GM23338 (cell line): ENCODE results near the gene CAMSAP1. TPM values are rescaled to one million over a fixed set of nuclear protein-coding genes. Genes with fewer than 3 reads are reported as not detected.

Experiments
- ATAC-seq: fragments of 200-7000 bp; cut with Tn5 transposase; 3 replicates; pipeline ENCODE4 v1.9.1; 2020
- DNase-seq: peaks from one replicate; pipeline ENCODE4 v3.0.0-alpha.2; 2015; ENCODE audit warnings: low spot score
- H2AFZ ChIP-seq: fragments of 200-600 bp; sonication (generic); 2 replicates; pipeline ENCODE4 v1.8.0; 2016; ENCODE audit warnings: antibody characterized with exemption, mild to moderate bottlenecking, moderate library complexity
- H3F3A ChIP-seq: fragments of 200-600 bp; sonication (generic); replicated peaks from 2 replicates; pipeline ENCODE4 v1.8.0; 2017; ENCODE audit warnings: antibody characterized with exemption, mixed run types, low read depth
- H3K27ac ChIP-seq: fragments of 200-600 bp; sonication (generic); 2 replicates; pipeline ENCODE4 v1.6.1; 2016; ENCODE audit warnings: low read depth
- H3K27me3 ChIP-seq: fragments of 200-600 bp; sonication (generic); 2 replicates; pipeline ENCODE4 v1.8.0; 2016; ENCODE audit warnings: mild to moderate bottlenecking, mixed run types, moderate library complexity; ENCODE audit not compliant: insufficient read depth
- H3K36me3 ChIP-seq: fragments of 200-600 bp; sonication (generic); 2 replicates; pipeline ENCODE4 v1.8.0; 2016; ENCODE audit warnings: mild to moderate bottlenecking; ENCODE audit not compliant: insufficient read depth
- H3K4me1 ChIP-seq: fragments of 200-600 bp; sonication (generic); 2 replicates; pipeline ENCODE4 v1.8.0; 2016; ENCODE audit warnings: mild to moderate bottlenecking, moderate library complexity; ENCODE audit not compliant: insufficient read depth
- H3K4me2 ChIP-seq: fragments of 200-600 bp; sonication (generic); 2 replicates; pipeline ENCODE4 v1.7.1; 2017; ENCODE audit warnings: mixed run types
- H3K4me3 ChIP-seq: fragments of 200-600 bp; sonication (generic); 2 replicates; pipeline ENCODE4 v1.6.1; 2016; ENCODE audit warnings: mixed run types
- H3K79me2 ChIP-seq: fragments of 200-600 bp; sonication (generic); replicated peaks from 2 replicates; pipeline ENCODE4 v1.8.0; 2017; ENCODE audit warnings: mild to moderate bottlenecking; ENCODE audit not compliant: insufficient read depth
- H3K9me2 ChIP-seq: fragments of 200-600 bp; sonication (generic); 2 replicates; pipeline ENCODE4 v1.8.0; 2017; ENCODE audit not compliant: insufficient read depth
- H4K20me1 ChIP-seq: fragments of 200-600 bp; sonication (generic); replicated peaks from 2 replicates; pipeline ENCODE4 v1.8.0; 2017; ENCODE audit warnings: mild to moderate bottlenecking; ENCODE audit not compliant: insufficient read depth
- H3K27ac Mint-ChIP-seq: 2 replicates; pipeline ENCODE4 v1.8.0; 2020; ENCODE audit warnings: inconsistent platforms, mild to moderate bottlenecking, moderate library complexity, mixed read lengths
- H3K27me3 Mint-ChIP-seq: 3 replicates; pipeline ENCODE4 v1.8.0; 2022; ENCODE audit warnings: low read depth, mild to moderate bottlenecking, moderate library complexity, mixed read lengths, inconsistent platforms; ENCODE audit not compliant: insufficient read depth, poor library complexity
- H3K36me3 Mint-ChIP-seq: 3 replicates; pipeline ENCODE4 v1.8.0; 2021; ENCODE audit warnings: low read depth, mild to moderate bottlenecking, inconsistent platforms, moderate library complexity, mixed read lengths
- H3K4me1 Mint-ChIP-seq: 3 replicates; pipeline ENCODE4 v1.8.0; 2020; ENCODE audit warnings: mild to moderate bottlenecking, inconsistent platforms, mixed read lengths
- H3K4me3 Mint-ChIP-seq: 3 replicates; pipeline ENCODE4 v1.8.0; 2021; ENCODE audit warnings: moderate library complexity, mild to moderate bottlenecking, inconsistent platforms, mixed read lengths
- H3K9me3 Mint-ChIP-seq: 3 replicates; pipeline ENCODE4 v1.8.0; 2020; ENCODE audit warnings: moderate library complexity, mild to moderate bottlenecking, inconsistent platforms, mixed read lengths
- CREB1 ChIP-seq: fragments of 250-450 bp; sonication (Bioruptor Pico); IDR thresholded peaks from 2 replicates; pipeline ENCODE4 v1.5.0; 2020; ENCODE audit warnings: low read depth, mild to moderate bottlenecking, moderate library complexity
- CTCF ChIP-seq, 2 experiments: fragments of 200-600 bp in 1 of 2; sonication (generic) in 1 of 2; conservative IDR thresholded peaks; 2 replicates each; pipeline versions ENCODE4 v1.5.1 to v1.6.1; 2016 to 2017; ENCODE audit warnings: antibody characterized with exemption in 2 of 2, low read depth in 2 of 2, mild to moderate bottlenecking in 2 of 2, moderate library complexity in 1 of 2
- ETS1 ChIP-seq: IDR thresholded peaks from 2 replicates; pipeline ENCODE4 v1.6.1; 2016; ENCODE audit warnings: antibody characterized with exemption
- EZH2 ChIP-seq: fragments of 200-600 bp; sonication (generic); IDR thresholded peaks from one replicate; pipeline ENCODE4 v1.8.0; 2017; ENCODE audit warnings: antibody characterized with exemption, mild to moderate bottlenecking, low read depth; ENCODE audit not compliant: unreplicated experiment
- EZH2phosphoT487 ChIP-seq: fragments of 200-600 bp; sonication (generic); IDR thresholded peaks from one replicate; pipeline ENCODE4 v1.8.1; 2018; ENCODE audit warnings: antibody characterized with exemption; ENCODE audit not compliant: unreplicated experiment
- JUNB ChIP-seq: IDR thresholded peaks from one replicate; pipeline ENCODE4 v1.6.1; 2016; ENCODE audit warnings: antibody characterized with exemption; ENCODE audit not compliant: unreplicated experiment
- POLR2AphosphoS5 ChIP-seq: IDR thresholded peaks from 2 replicates; pipeline ENCODE4 v1.6.1; 2016; ENCODE audit warnings: antibody characterized with exemption, low read depth
- STAT1 ChIP-seq: IDR thresholded peaks from one replicate; pipeline ENCODE4 v1.6.1; 2016; ENCODE audit warnings: antibody characterized with exemption; ENCODE audit not compliant: unreplicated experiment
- ZNF462 ChIP-seq: fragments of 250-450 bp; sonication (Bioruptor Pico); IDR thresholded peaks from 2 replicates; pipeline ENCODE4 v1.5.0; 2020; ENCODE audit warnings: mild to moderate bottlenecking, moderate library complexity
- polyA plus RNA-seq: library from polyadenylated mRNA; unstranded; fragments of >200 nt; fragmentation: Nextera tagmentation; extraction: Ambion mirVana; gene quantifications from 2 replicates; pipeline ENCODE4 v1.2.1, GENCODE V29; 2016
- total RNA-seq: library from RNA; depleted of rRNA; stranded (reverse); fragments of >200 nt; shearing (Covaris generic); gene quantifications from 2 replicates; pipeline ENCODE4 v1.2.3, GENCODE V29; 2014

Gene CAMSAP1
- total and polyA plus RNA-seq, 2 experiments from 2014 or later = 6.9 to 75.4 TPM

DNA sequence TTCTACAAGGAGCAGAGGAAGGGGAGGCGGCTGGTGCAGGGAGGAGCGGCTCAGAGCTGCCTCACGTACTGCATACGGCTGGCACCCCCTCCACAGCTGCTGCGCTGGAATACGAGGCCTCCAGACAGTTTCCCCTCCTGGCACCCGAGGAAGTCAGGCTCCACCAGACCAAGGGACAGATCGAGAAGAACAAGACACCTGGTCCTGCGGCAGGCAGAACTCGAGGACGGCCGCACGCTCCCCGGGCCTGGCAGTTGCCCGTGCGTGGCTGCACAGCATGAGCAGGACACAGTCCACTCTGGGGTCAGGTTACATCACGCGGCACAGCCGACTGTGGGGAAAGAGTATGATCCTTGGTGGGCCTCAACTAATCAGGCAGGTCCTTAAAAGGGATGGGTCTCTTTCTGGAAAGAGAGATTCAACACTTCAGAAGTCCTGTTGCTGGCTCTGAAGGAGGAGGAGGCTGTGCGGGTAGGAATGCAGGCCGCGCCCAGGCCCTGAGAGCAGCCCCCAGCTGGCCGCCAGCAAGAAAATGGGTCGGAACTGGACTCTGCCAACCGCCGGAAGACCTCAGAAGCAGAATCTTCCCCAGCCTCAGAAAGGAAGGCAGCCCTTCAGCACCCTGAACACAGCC, 42.3 kb upstream of the CAMSAP1 start (continued):
- TF ChIP-seq CREB1 (CRISPR knock-in tag) (no peak), POLR2AphosphoS5 (no peak), EZH2 (no peak), ETS1 (no peak)

- H3K4me2 ChIP-seq = no peak overlapping the region
- no peak overlapping the region for H3K4me3 ChIP-seq
- H3K4me1 ChIP-seq = no peaks in the 10 kb centered on the region
- Mint-ChIP-seq H3K36me3 (peaks cover 58% of the 10 kb centered on the region), H3K9me3 (no peaks in the 10 kb centered on the region), H3K27me3 (peaks cover 3% of the 10 kb centered on the region), H3K4me3 (no peak overlapping the region), H3K27ac (no peak overlapping the region; the same call in 1 of the 2 replicates), H3K4me1 (no peaks in the 10 kb centered on the region)
- H3F3A ChIP-seq = 0 out of 2 replicates have a peak, but pooled peaks cover 5% of the 10 kb centered on the region
- DNase-seq (no peak), ATAC-seq (no peak)
- H4K20me1 ChIP-seq = peaks cover 8% of the 10 kb centered on the region; the same call in 1 of the 2 replicates
- peaks cover 2% of the 10 kb centered on the region; the same call in 1 of the 2 replicates for H3K79me2 ChIP-seq
- TF ChIP-seq EZH2phosphoT487 = no peak
- TF ChIP-seq POLR2AphosphoS5 = no peak
- TF ChIP-seq CTCF (conservative IDR thresholded peaks at IDR 0.05; ENCODE audit: low read depth in 2 of 2) = no peak
- no peak for TF ChIP-seq STAT1
- no peak for TF ChIP-seq JUNB
- no peak overlapping the region for H3K27ac ChIP-seq
- H3K27me3 ChIP-seq = no peaks in the 10 kb centered on the region
- no peak overlapping the region for H2AFZ ChIP-seq
- H3K36me3 ChIP-seq = peaks cover 24% of the 10 kb centered on the region; the same call in 1 of the 2 replicates
- no peaks in the 10 kb centered on the region for H3K9me2 ChIP-seq
Observed at GRCh38 chr9:135948968-135949367, 41.6 kb upstream of the CAMSAP1 start.

DNA sequence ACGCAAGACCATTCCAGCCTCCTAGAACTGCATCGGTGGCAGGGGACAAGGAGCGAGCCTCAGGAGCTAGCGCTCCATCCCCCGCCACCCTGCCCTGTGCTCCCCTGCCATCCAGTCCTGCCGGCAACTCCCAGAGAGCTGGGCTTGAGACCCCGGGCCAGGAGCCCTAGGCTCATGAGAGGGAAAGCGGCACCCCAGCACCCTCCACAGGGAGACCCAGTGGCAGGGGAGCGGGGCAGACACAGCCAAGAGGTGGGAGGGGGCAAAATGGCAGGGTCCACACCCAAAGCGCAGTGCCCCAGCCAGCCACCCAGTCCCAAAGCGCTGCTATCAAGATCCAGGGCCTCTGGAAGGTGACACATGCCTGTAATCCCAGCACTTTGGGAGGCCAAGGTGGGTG, 41.1 kb upstream of the CAMSAP1 start:
- Mint-ChIP-seq H3K36me3 (peaks cover 59% of the 10 kb centered on the region), H3K27me3 (peaks cover 3% of the 10 kb centered on the region), H3K27ac (no peak overlapping the region), H3K4me1 (no peaks in the 10 kb centered on the region), H3K4me3 (no peak overlapping the region), H3K9me3 (no peaks in the 10 kb centered on the region)
- no peaks in the 10 kb centered on the region for H3K9me2 ChIP-seq
- no peak overlapping the region for H3K27ac ChIP-seq
- peaks cover 8% of the 10 kb centered on the region; the same call in 1 of the 2 replicates for H4K20me1 ChIP-seq
- H3K79me2 ChIP-seq = peaks cover 8% of the 10 kb centered on the region
- H3K27me3 ChIP-seq = no peaks in the 10 kb centered on the region
- peaks cover 24% of the 10 kb centered on the region; the same call in 1 of the 2 replicates for H3K36me3 ChIP-seq
- ATAC-seq (no peak), DNase-seq (no peak)
- 0 out of 2 replicates have a peak, but pooled peaks cover 5% of the 10 kb centered on the region for H3F3A ChIP-seq
- no peak overlapping the region for H3K4me3 ChIP-seq
- no peak overlapping the region for H3K4me2 ChIP-seq
- no peaks in the 10 kb centered on the region for H3K4me1 ChIP-seq
- H2AFZ ChIP-seq = no peak overlapping the region
- TF ChIP-seq ZNF462 (CRISPR knock-in tag) (no peak), EZH2phosphoT487 (no peak), CREB1 (CRISPR knock-in tag) (no peak)
